ENCODE data around the gene ACTL8. TPM values are rescaled to one million over a fixed set of nuclear protein-coding genes. Genes with fewer than 3 reads are reported as not detected.

Gene ACTL8, protein sequence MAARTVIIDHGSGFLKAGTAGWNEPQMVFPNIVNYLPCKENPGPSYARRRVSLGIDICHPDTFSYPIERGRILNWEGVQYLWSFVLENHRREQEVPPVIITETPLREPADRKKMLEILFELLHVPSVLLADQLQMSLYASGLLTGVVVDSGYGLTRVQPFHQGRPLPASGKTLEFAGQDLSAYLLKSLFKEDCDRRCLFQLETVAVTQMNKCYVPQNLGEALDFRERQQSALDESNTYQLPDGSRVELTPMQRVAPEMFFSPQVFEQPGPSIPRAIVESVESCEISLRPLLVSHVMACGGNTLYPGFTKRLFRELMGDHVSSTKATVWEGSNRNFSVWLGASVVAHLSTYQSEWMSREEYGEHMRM
- 0.30 and 0.34 TPM in 2 replicates for polyA plus RNA-seq (2011; rRNA removed)
- 1.2 and 2.3 TPM in 2 replicates for polyA plus RNA-seq (2012; cell fraction: cytosol; rRNA removed)
- polyA plus RNA-seq (2012; cell fraction: nucleus; rRNA removed) = 2.3 and 2.4 TPM in 2 replicates
- polyA plus RNA-seq (2017; fragmentation: RNase III; extraction: RNeasy Plus Mini Kit Qiagen cat#74134 plus additional on column Dnase treatment) = 1.0 to 1.5 TPM (median 1.3 TPM) in 3 replicates
- 0.29 and 0.83 TPM in 2 replicates for polyA minus RNA-seq (2011; rRNA and poly(A)+ RNA removed)

DNA sequence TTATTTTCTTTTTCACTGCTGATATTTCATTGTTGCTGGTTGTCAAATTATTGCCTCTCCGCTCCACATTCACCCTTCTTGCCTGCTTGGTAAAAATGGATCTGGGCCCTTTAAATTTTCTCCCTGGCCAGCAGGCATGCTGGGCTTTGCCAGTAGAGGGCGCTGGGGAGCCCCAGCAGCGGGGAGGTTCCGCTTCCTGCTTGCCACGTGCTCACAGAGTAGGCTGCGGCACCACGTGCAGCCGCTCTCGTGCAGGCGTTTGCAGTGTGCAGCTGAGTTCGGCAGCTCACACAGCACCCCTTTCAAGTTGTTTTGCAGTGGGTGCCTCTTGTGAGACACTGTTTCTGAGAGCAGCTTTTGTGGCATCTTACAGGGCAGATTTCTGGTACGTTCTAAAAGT, at the start of gene ACTL8:
ACTL8 (plus strand) TSS at position 214 of the 400 bp plus-strand sequence. CDS start 67,676 bp downstream, outside the sequence.
- DNase-seq (ENCODE audit: low read depth in 1 of 2, low spot score in 1 of 2) (peak in 1 of 2 experiments; percentile 44), FAIRE-seq (no peak), ATAC-seq (no peak)
- Histone ChIP-seq H3K4me2 (no peak within 1 kb of the TSS), H3K27ac (no peak within 1 kb of the TSS), H3K4me3 (no peak within 1 kb of the TSS), H3K9me3 (peaks cover 28% of the 10 kb centered on the region), H3K4me1 (no peaks in the 10 kb centered on the region)
- ChIA-PET POLR2A (no interaction called here), CTCF (interaction anchor here (0.5 to 0.9 kb wide), 5 partner anchors 10 to 535 kb away, joined by 3 to 4 read pairs (median 3); no protein-coding TSS in a partner anchor)
- TF ChIP-seq RCOR1 (IDR thresholded peaks at IDR 0.05; ENCODE audit: low read depth, low read length) (no peak), CBX8 (IDR thresholded peaks at IDR 0.05) (no peak), NPAS2 (CRISPR knock-in tag; IDR thresholded peaks at IDR 0.05; ENCODE audit: borderline replicate concordance) (0 out of 2 replicates have a peak, but pooled peaks have one; percentile 9), MYC (IDR thresholded peaks at IDR 0.05; ENCODE audit: borderline replicate concordance, low read length) (peak; percentile 47; the same call in 1 of the 2 replicates), RAD21 (conservative IDR thresholded peaks at IDR 0.05 in 1 of 2, IDR thresholded peaks at IDR 0.05 in 1 of 2) (peak in 1 of 2 experiments; percentile 19; a peak in 1 of 5 replicates), CBX2 (IDR thresholded peaks at IDR 0.05; ENCODE audit: borderline replicate concordance, low read depth) (no peak), ZFP36 (IDR thresholded peaks at IDR 0.05; ENCODE audit: borderline replicate concordance, partially characterized antibody) (no peak), JUN (IDR thresholded peaks at IDR 0.05) (no peak), HEYL (CRISPR knock-in tag; IDR thresholded peaks at IDR 0.05) (no peak)
- TF ChIP-seq, protein P1, sequence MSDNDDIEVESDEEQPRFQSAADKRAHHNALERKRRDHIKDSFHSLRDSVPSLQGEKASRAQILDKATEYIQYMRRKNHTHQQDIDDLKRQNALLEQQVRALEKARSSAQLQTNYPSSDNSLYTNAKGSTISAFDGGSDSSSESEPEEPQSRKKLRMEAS (IDR thresholded peaks at IDR 0.05) = peak; percentile 94
- TF ChIP-seq, protein P2, sequence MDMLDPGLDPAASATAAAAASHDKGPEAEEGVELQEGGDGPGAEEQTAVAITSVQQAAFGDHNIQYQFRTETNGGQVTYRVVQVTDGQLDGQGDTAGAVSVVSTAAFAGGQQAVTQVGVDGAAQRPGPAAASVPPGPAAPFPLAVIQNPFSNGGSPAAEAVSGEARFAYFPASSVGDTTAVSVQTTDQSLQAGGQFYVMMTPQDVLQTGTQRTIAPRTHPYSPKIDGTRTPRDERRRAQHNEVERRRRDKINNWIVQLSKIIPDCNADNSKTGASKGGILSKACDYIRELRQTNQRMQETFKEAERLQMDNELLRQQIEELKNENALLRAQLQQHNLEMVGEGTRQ (IDR thresholded peaks at IDR 0.05) = peak; percentile 54
- TF ChIP-seq, protein P3, sequence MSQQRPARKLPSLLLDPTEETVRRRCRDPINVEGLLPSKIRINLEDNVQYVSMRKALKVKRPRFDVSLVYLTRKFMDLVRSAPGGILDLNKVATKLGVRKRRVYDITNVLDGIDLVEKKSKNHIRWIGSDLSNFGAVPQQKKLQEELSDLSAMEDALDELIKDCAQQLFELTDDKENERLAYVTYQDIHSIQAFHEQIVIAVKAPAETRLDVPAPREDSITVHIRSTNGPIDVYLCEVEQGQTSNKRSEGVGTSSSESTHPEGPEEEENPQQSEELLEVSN (IDR thresholded peaks at IDR 0.05; ENCODE audit: borderline replicate concordance, low read depth) = peak; percentile 86
- 21% methylated on average over 12 of the region's 12 CpGs for WGBS (ENCODE audit: missing lambda C conversion rate)

DNA sequence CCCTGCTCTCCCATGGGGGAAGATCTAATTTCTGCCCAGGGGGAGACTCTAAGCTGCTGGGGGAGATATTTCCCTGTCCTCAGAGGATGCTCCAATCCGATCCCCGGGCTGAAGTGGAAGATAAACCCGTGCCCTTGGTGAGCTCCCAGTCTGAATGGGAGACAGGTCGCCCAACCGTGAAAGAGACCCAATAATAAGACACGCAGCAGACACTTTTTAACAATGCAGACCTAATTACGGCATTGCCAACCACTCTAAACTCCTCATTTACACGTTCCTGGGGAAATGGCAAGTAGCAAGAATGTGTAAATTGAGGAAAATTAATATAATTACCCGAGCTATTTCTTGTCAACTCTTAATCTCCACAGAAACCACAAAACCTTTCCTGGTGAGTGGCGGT, 48.7 kb upstream of the ACTL8 start:
- POLR2A ChIA-PET = no interaction called here
- no peak for TF ChIP-seq FOXS1 (CRISPR knock-in tag; IDR thresholded peaks at IDR 0.05)
- no peak for TF ChIP-seq ZSCAN20 (CRISPR knock-in tag; IDR thresholded peaks at IDR 0.05)
- TF ChIP-seq CEBPB (IDR thresholded peaks at IDR 0.05) = no peak
- TF ChIP-seq TFCP2L1 (CRISPR knock-in tag; IDR thresholded peaks at IDR 0.05) = no peak
- no peak for TF ChIP-seq GATA3 (IDR thresholded peaks at IDR 0.05; ENCODE audit: borderline replicate concordance)
- no peak for TF ChIP-seq POLR2AphosphoS2 (conservative IDR thresholded peaks at IDR 0.05; ENCODE audit: low read length)
- TF ChIP-seq, protein P4, sequence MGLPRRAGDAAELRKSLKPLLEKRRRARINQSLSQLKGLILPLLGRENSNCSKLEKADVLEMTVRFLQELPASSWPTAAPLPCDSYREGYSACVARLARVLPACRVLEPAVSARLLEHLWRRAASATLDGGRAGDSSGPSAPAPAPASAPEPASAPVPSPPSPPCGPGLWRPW (IDR thresholded peaks at IDR 0.05) = no peak
- TF ChIP-seq CBX8 (IDR thresholded peaks at IDR 0.05) = no peak
- TF ChIP-seq, protein P5, sequence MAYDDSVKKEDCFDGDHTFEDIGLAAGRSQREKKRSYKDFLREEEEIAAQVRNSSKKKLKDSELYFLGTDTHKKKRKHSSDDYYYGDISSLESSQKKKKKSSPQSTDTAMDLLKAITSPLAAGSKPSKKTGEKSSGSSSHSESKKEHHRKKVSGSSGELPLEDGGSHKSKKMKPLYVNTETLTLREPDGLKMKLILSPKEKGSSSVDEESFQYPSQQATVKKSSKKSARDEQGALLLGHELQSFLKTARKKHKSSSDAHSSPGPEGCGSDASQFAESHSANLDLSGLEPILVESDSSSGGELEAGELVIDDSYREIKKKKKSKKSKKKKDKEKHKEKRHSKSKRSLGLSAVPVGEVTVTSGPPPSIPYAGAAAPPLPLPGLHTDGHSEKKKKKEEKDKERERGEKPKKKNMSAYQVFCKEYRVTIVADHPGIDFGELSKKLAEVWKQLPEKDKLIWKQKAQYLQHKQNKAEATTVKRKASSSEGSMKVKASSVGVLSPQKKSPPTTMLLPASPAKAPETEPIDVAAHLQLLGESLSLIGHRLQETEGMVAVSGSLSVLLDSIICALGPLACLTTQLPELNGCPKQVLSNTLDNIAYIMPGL (CRISPR knock-in tag; IDR thresholded peaks at IDR 0.05; ENCODE audit: borderline replicate concordance) = no peak
- no peak for TF ChIP-seq BHLHE40 (IDR thresholded peaks at IDR 0.05; ENCODE audit: low read depth, low read length)
- no peak for TF ChIP-seq HOXB5 (CRISPR knock-in tag; IDR thresholded peaks at IDR 0.05)
- Histone ChIP-seq H3K9me3 (no peaks in the 10 kb centered on the region), H3K27ac (no peak overlapping the region), H3K4me3 (no peak overlapping the region), H3K4me2 (no peak overlapping the region), H3K4me1 (no peaks in the 10 kb centered on the region)
- WGBS (ENCODE audit: missing lambda C conversion rate) = 39% methylated on average over 10 of the region's 10 CpGs
- no peak for DNase-seq (ENCODE audit: low read depth in 1 of 2, low spot score in 1 of 2)
- CTCF ChIA-PET = interaction anchor here (0.6 to 1.9 kb wide), 4 partner anchors 9 to 1091 kb away, joined by 3 to 12 read pairs (median 3); no protein-coding TSS in a partner anchor
- no peak for FAIRE-seq
- no peak for ATAC-seq
